ENCODE data around the gene ZNF184. TPM values are rescaled to one million over a fixed set of nuclear protein-coding genes. Genes with fewer than 3 reads are reported as not detected.

The ZNF184 gene
- 37.9 TPM for total RNA-seq

DNA sequence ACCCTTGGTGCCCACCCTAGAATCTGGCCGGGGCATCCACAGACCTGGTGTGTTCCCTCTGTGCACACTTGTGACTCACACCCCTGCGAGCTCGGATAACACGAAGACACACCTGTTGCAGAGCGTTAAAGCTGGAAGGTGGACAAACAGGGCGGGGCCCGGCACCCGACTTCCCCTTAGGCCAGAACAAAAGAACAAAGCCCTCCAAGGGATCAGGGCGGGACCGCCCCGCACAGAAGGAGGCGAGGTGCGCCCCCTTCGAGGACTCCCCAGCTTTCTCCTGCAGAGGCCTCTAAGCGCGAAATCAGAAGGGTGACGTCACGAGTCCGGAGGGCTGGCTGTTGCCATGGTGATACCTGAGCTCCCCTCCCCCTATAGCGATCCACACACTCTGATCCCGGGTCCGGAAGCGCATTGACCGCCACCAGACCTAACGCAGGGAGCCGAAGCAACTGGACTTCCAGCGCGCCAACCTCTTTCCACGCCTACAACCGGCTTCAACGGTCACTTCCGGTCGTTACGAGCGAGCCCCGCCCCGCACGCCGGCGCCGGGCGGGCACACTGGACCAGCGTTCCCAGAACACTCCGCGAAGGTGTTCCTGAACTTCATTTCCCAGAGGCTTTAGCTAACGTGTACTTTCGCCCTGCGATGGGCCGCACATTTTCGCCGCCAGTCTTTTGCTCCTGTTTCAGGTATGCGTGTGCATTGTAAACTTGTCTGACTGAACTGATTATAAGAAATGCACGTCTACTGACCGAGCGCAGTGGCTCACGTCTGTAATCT lies at the start of gene ZNF184:
ZNF184 (minus strand) TSS at position 489 of the 784 bp plus-strand sequence. CDS start 811 bp downstream, outside the sequence.
- FAIRE-seq (no peak), DNase-seq (ENCODE audit: low spot score in 2 of 2) (peak; percentile 74 to 86)

DNA sequence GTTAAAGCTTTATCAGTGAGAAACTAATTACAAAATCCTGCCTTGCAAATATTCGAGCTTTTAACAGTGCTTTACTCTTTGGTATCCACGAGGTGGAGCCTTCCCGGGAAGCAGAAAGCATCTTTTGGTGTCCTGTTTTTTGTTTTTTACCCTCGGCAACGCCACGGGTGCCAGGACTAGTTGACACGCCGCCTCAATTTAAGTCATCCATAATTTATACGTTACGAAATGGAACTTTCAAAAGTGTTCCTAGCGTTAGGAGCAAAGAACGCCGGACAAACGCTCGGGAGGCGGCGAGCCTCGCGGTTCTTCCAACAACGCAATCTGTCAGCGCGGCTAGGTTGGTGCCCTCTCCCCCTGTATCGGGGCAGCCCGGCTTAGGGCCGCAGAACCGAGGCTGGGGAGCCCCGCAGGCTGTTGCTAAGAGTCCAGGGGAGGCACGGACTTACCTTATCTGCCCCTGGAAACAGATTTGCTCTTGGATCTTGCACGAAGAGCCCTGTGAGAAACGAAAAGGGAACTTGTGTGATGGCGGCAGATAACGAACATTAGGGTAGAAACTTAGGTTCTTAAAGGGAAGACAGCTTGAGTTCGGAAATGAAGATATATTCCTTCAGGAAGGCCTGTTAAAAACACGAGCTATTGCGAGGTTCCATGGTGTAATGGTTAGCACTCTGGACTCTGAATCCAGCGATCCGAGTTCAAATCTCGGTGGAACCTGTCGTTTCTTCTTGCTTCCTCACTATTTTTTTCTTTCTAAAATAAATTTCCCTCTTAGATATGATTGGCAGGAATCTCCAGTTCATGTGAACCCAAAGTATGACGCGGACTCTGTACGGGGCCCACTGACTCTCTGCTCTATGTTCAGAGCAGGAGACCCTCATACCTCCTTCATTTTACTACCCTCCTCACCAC lies 46.2 kb upstream of the ZNF184 start:
- DNase-seq (ENCODE audit: low spot score in 2 of 2) (peak; percentile 58 to 59), FAIRE-seq (peak; percentile 42)

DNA sequence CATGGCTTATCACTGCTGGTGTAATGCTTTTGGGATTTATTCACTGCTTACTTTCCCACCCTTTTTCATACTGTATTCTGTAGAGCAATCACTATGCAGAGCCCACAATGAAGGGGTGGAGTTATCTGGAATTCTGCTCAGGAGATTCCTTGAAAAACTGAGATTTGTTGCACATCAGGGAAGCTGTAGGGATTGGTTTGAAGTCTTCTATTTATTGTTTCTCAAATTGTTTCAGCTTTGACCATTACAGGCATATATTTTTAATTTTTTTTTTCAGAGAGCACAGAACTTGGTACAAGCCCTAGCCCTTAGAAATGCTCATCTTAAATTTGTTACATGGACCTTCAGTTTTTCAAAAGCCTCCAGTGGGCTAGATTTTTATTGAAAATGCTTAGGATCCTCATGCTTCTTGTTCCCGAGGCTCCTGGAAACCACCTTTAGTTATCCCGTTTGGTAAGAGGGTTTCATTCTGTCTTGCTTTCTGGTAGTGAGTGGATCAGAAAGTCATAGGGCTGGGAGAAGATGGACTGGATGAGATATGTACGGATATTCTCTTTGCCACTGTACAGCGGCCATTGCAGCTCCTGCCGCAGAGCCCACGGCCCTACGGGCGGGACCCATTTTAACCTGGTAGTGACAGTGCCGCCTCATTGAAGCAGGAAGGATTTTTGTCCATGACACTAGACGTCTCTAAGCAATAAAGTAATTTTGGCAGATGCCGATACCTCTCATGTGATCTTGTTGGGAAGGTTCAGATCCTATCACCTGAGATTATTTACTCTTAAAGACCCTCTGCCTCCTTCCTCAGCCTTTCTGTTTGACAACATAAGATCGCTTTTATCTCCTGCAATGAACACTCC lies 45.3 kb upstream of the ZNF184 start:
- FAIRE-seq (no peak), DNase-seq (ENCODE audit: low spot score in 2 of 2) (peak in 1 of 2 donors; percentile 19)

DNA sequence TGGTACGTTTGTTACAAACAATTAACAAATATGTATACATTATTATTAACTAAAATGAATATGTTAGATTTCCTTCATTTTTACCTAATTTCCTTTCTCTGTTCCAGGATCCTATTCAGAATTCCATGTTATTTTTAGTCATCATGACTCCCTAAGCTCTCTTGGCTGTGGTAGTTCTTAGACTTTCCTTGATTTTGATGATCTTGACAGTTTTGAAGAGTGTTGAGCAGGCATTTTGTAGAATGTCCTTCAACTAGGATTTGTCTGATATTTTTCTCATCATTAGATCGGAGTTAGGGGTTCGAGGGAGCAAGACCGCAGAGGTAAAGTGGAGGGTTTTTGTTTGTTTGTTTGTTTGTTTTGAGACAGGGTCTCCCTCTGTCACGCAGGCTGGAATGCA lies 44.3 kb upstream of the ZNF184 start:
- no peak for FAIRE-seq

DNA sequence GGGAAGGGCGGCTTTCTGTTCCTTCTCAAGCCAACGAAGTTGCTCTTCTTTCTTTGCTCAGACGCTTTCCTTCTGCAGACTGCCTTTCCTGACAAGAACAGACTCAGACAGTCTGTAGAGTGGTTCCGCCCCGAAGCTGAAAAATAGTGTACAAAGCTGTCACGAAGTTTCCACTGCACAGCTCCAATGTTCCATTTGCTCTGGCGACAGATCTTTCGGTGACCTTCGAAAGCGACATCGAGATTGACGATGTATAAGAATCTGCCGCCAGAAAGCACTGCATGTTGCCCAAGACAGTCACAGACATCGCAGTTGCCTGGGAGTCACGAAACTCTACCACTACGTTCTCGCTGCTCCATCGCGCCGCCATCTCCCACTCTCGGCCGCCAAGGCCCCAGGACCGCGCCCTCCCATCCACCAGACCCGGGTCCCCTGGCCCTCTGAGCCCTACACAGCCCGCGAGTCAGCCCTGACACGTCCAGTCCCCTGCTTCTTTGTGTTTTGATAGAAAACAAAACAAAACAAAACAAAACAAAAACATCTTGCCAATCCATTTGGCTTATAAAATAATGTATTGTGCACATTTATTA lies 42.1 kb upstream of the ZNF184 start:
- DNase-seq (ENCODE audit: low spot score in 2 of 2) = no peak
- no peak for FAIRE-seq

More for the DNA sequence above, 44.3 kb upstream of the ZNF184 start:
- no peak for DNase-seq (ENCODE audit: low spot score in 2 of 2)

DNA sequence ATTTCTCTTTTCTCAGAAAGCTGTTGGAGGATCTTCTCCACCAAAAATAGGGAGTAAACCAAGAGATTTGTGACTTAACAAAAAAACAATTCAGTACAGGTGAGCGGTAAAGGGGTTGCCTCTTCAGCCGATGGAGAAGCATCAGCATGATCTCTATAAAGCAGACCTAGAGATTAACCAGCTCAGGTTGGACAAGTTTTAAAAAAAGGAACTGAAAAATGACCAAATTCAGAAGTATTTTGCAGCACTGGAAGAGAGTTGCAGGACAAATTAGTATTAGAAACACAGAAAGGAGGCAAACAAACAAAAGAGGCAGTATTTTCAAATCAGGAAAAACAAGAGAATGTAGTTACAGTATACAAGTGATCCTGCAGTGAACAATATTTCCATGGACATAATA lies 39.6 kb upstream of the ZNF184 start:
- DNase-seq (ENCODE audit: low spot score in 2 of 2) = no peak
- no peak for FAIRE-seq

DNA sequence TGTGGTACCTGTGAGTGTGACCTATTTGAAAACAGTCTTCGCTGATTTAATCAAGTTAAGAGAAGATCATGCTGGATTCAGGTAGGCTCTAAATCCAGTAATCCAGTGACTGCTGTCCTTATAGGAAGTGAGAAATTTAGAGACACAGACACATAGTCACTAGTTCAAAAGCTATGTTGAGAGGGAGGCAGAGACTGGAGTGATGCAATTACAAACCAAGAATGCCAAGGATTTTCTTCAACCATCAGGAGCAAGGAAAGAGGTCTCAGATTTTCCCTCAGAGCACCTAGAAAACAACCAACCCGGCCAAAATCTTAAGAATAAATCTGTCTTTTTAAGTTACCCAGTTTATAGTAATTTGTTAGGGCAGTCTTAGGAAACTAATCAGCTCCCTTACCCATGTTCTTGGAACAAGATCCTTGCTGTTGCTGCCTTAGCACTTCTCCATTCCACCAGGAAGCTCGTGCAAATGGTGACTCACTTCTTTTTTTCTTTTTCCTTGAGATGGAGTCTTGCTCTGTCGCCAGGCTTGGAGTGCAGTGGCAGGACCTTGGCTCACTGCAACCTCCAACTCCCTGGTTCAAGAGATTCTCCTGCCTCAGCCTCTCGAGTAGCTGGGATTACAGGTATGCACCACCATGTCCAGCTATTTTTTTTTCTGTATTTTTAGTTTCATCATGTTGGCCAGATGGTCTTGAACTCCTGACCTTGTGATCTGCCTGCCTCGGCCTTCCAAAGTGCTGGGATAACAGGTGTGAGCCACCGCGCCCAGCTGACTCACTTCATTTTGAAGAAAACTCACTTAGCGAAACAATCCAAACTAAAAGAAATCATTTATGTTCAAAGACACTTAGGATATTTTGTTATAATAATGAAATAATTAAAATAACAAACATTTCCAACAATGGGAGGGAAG lies 34.4 kb upstream of the ZNF184 start:
- FAIRE-seq = no peak
- no peak for DNase-seq (ENCODE audit: low spot score in 2 of 2)

DNA sequence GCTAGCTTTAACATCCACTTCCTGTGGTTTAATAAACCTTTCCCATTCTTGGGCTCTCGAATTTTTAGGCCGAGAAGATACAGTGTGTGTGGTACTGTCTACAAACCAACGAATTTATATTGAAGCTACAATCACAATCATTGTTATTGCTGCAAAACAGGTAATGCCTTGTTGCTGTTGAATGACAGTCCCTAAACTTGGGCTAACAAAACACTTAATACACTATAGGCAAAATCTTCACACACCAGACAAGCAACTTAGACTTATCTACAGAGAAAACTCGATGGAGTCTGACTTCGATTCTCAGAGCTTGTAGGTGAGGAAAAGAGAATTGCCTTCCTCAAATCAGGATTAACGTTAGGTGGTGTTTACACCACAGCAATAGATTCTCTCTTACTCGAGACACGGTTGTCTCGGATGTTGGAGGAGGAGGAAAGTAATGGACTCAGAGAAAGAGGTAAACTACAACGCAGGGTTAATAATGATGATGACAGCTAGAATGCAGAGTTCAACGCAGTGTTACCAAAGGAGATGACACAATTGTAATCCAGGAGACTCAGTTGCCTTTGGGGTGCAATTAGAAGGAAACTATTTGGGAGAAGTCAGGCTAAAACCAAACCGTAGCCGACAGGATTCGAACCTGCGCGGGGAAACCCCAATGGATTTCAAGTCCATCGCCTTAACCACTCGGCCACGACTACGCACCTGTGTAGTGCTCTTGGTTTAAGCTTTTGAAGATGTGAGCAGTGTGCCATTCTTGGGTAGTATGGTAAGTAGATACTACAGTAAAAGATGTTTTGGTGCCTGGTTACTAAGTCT lies 32.5 kb upstream of the ZNF184 start:
- DNase-seq (ENCODE audit: low spot score in 2 of 2) (no peak), FAIRE-seq (no peak)

DNA sequence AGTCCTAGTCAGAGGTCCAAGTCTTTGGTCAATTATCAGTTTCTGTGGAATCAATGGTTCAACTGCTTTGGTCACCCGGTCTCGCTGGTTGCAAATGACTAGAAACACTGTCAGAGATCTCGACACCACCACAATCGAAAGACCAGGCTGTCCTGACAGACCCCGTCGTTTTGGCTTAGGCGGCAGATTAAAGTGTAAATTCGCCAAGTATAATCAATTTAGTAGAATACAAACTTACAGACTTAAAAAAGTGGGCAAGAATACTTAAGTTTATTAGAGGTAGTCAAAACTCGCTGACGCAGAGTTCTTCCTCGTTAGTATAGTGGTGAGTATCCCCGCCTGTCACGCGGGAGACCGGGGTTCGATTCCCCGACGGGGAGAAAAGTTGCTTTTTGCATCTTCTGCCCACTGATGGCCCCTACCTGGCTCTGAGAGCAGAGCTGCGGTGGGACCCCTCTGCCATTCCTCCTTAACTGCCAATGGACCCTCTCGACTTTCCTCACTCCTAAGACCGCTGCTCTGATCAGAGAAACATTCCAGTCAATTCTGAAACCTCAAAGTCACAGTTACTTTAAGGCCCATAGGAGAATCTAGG lies 30.6 kb upstream of the ZNF184 start:
- no peak for DNase-seq (ENCODE audit: low spot score in 2 of 2)
- no peak for FAIRE-seq

DNA sequence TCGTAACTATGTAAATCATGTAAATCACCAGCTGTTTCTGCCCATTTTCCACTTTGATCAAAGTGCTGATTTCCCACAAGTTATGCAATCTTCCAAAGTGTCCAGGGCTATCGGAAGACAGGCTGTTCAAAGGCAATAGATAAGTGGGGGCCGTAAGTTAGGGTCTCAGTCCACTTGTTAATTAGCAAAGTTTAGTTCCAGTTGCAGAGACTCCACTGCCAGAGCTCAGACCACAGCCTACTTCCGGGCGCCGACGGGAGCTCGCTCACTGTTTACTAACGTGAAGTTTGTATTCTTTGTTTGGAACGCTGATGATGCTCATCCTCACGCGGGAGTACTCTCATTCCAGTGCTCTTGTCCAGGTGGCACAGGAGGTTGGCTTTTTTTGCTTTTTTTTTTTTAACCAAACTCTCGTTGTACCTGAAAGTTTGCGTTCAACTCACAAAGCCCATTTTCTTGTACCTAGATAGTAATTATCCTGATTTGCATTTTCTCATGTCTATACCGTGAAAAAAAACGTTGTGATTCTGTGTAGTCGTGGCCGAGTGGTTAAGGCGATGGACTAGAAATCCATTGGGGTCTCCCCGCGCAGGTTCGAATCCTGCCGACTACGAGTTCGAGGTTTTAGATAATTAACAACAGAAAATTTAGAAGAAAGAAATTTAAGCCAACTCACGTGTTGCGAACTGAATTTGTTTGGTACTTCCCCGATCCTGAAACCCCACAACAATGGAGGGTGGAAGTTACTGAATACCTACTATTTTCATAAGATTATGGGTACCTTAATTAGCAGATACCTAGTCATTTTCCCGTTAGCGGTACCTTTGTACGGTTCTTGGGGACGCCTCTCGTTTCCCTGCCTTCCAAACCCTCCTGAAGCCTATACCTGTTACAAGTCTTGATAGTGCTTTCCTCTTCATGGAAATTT lies 29.9 kb upstream of the ZNF184 start:
- FAIRE-seq = no peak

DNA sequence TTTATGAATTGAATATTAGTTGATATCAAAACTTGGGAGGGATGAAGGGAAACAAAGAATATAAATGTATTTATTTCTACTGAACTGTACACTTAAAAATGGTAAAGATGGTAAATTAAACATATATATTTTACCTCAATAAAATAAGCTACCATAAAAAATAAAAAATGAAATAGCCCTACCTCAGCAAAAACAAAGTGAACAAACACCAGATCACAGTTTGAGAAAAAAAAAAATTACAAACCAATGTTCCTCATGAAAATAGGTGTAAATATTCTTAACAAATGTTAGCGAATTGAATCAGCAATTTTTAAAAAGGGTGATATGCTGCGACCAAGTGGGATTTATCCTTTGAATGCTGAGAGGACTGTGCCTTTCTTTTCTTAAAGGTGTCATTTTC lies 28.3 kb upstream of the ZNF184 start:
- FAIRE-seq = no peak

More for the DNA sequence above, 29.9 kb upstream of the ZNF184 start:
- DNase-seq (ENCODE audit: low spot score in 2 of 2) = no peak

DNA sequence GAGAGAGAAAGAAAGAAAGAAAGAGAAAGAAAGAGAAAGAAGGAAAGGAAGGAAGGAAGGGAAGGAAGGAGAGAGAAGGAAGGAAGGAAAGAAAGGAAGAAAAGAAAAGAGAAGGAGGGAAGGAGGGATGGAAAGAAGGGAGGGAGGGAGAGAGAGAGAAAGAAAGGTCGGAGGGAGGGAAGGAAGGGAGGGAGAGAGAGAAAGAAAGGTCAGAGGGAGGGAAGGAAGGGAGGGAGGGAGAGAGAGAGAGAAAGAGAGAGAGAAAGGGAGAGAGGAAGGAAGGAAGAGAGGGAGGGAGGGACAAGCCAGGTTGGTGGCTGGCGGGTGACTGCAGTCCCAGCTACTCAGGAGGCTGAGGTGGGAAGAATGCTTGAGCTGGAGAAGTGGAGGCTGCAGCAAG lies 27.3 kb upstream of the ZNF184 start:
- no peak for FAIRE-seq

More for the DNA sequence above, 28.3 kb upstream of the ZNF184 start:
- DNase-seq (ENCODE audit: low spot score in 2 of 2) = no peak

DNA sequence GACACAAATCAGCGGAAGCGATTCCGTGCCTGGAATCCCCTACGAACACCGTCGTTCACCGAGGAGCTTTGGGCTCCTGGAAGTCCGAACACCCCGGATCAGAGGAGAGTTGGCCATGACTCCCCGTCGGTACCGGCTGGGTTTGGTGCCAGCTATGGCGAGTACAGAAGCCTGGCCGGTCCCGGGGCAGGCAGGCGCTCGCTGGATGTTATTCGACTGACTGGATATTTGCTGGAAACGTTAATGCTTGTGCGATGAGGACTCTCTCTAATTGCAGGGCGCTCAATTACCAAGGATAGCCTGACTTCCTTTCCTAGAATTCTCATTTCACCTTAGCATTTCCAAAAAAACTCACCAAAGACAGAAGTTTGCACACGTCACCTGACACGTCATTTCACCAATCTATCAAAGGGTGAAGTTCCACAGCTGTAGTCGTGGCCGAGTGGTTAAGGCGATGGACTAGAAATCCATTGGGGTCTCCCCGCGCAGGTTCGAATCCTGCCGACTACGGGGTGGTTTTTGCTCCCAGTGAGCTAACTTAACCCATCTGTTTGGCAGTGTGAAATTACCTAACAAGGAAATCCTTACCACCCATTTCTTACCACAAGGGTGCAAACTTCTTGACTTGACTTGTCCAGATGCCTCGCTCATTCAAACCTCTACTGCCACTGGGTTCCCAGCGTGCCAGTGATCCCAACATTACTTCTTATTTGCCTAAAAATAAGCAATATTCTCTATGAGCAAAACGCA lies 22.7 kb upstream of the ZNF184 start:
- no peak for FAIRE-seq

More for the DNA sequence above, 27.3 kb upstream of the ZNF184 start:
- DNase-seq (ENCODE audit: low spot score in 2 of 2) = no peak

DNA sequence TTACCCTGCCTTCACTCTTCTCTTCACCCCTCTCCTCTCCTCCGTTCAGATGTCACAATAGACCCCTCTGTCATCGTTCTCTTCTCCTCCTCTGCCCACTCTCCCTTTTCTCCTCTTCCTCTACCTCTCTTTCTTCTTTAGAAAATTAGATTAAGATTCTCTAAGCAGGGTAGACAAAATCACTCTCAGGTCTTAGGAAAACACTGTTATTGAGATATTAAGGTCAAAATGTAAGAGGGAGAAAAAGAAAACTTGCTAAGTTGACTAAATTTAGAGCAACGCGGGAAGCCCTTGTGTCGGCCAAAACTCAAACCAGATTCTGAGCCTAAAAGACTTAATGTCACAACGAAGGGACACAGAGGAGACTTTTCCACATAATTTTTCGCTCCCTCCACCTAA lies 22.1 kb upstream of the ZNF184 start:
- FAIRE-seq (no peak), DNase-seq (ENCODE audit: low spot score in 2 of 2) (no peak)

More for the DNA sequence above, 22.7 kb upstream of the ZNF184 start:
- no peak for DNase-seq (ENCODE audit: low spot score in 2 of 2)

DNA sequence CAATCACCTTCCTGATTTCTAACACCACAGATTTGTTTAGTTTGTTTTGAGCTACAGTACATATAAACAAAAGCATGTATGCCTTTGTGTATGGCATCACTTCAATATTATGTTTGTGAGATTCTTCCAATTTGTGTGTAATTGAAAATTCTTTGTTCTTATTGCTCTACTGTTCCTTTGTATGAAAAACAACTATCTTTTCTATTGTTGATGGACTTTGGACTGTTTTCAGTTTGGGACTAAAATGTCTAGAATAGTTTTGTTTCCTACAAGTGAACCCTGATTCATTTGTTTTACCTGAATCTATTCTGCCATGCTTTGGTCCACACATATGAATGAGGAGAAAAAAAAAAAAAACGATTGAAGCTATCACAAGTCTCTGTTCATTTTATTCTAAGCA lies 21.2 kb upstream of the ZNF184 start:
- FAIRE-seq (no peak), DNase-seq (ENCODE audit: low spot score in 2 of 2) (no peak)

DNA sequence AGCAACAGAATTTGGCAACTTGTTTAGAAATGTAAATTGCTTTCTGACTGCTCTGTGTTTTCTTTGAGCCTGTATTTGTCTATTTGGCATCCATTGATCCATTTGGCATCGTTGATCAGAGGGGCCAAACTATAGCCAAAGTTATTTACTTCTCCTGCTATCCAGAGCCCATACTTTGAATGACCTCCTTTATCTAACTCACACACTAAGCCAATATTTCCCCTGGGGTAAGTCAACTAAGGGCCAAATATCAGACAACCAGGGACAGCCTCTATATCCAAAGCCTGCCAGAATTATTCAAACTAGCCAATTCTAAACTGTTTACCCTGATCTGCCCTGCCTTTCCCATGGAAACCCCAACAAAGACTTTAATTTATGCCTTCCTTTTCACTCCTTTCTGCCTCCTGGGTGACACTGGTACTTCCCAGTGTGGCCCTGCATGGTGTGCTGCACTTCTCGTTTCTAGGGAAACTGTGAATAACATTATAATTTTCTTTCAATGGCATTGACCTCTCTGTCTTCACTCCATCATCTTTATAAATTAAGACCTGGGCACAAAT lies 19.8 kb upstream of the ZNF184 start:
- FAIRE-seq (no peak), DNase-seq (ENCODE audit: low spot score in 2 of 2) (no peak)

Data from frontal cortex (tissue), 4 donors.